AG09319 (cell line): ENCODE measurements around the gene ALKBH3.

Source experiments
- DNase-seq: peaks from one replicate; pipeline ENCODE4 v3.0.0-alpha.2; 2010; ENCODE audit warnings: low read depth; ENCODE audit errors: extremely low read depth
- CTCF ChIP-seq: IDR thresholded peaks from 2 replicates; pipeline ENCODE4 v1.5.1; 2011; ENCODE audit warnings: low read depth, mild to moderate bottlenecking, inconsistent platforms, low read length, moderate library complexity

ALKBH3 gene

GRCh38 chr11:43880640-43881159, at the start of gene ALKBH3:
Gene ALKBH3 (plus strand): TSS chr11:43880831. CDS start chr11:43882653, 1,822 bp downstream.
- DNase-seq, result peak; percentile 85
- TF ChIP-seq CTCF, result no peak

GRCh38 chr11:43830928-43831440, 49.6 kb upstream of the ALKBH3 start:
- no peak for TF ChIP-seq CTCF
- DNase-seq, result peak; percentile 91

- no peak for TF ChIP-seq CTCF
- no peak for DNase-seq
These were observed 48.1 kb upstream of the ALKBH3 start for GRCh38 chr11:43832536-43832935.

- peak; percentile 49 for DNase-seq
- no peak for TF ChIP-seq CTCF
These were observed 47.0 kb upstream of the ALKBH3 start for GRCh38 chr11:43833657-43834073.

GRCh38 chr11:43834286-43834685, 46.3 kb upstream of the ALKBH3 start:
- TF ChIP-seq CTCF, result no peak
- DNase-seq, result no peak

GRCh38 chr11:43835104-43835503, 45.5 kb upstream of the ALKBH3 start:
- no peak for DNase-seq
- TF ChIP-seq CTCF, result no peak

GRCh38 chr11:43837879-43838278, 42.8 kb upstream of the ALKBH3 start:
- no peak for TF ChIP-seq CTCF
- no peak for DNase-seq
